Esophagus mucosa (tissue), 1 donor: Measurements from ENCODE around the gene HOPX. TPM values are rescaled to one million over a fixed set of nuclear protein-coding genes. Genes with fewer than 3 reads are reported as not detected.
"Not testable (repeated sequence)": the region's sequence is repeated elsewhere in the genome, so short reads cannot be mapped to it uniquely, and the experiment has no call there.

Experiments used
- ATAC-seq: fragments of 200-7000 bp; cut with Tn5 transposase; one replicate; pipeline ENCODE4 v1.9.1; 2020
- total RNA-seq: library from RNA; stranded (reverse); gene quantifications from one replicate; pipeline ENCODE4 v1.2.4, GENCODE V29; 2023
- donor health status: DM: yes; HTN: yes; CAD: no.

Gene HOPX
- total RNA-seq, 1 donor from 2014 or later, result 249 TPM

DNA sequence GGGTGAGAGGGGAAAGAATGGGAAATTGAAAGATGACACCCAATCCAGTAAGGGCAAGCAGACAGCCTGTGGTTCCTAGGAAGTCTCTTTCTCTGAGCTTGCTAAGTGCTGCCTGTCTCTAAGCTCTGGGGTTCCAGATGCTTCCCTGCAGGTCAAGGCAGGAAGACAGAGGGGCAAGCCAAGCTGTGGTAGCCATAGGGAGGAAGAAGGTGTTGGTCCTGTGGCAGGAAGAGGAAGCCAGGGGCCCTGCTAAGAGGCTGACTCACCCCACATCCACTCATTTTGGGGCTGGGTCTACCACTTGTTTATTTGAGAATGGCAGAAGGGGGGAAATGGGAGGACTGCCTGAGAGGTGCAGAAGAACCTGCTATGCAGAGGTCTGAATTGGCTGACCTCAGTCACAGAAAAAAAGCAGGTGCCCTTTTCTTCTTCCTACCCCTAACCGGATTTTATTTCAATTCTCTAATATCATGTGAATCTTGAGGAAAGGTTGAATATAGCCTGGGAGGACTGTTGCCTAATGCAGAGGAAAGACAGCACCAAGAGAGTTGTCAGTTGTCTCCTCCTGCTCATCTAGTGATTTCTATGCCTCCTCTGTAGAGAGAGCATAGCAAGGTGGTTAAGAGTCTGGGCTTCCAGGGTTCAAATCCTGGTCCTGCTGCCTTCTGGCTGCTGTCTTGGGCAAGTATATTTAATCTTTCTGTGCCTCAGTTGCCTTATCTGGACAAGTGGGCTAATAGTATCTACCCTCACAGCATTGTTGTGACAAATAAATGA, 27.4 kb downstream of the HOPX start:
- peak; percentile 15 for ATAC-seq

DNA sequence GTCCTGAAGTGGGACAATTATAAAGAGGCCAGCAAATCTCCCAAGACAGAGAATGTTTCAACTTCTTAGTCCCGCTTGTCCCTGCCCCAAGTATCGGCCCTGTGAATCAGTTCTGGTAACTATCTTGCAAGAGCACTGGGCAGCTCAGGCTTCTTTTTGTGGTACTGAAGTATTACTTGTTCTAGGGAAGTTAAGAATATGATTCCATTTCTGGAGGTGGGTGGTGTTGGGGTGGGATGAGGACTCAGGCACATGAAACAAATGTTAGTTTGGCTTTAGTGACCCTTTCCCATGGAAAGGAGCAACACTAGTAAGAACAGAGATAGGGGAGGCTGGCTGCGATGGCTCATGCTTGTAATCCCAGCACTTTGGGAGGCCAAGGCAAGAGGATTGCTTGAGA, 28.9 kb downstream of the HOPX start:
- no peak for ATAC-seq

DNA sequence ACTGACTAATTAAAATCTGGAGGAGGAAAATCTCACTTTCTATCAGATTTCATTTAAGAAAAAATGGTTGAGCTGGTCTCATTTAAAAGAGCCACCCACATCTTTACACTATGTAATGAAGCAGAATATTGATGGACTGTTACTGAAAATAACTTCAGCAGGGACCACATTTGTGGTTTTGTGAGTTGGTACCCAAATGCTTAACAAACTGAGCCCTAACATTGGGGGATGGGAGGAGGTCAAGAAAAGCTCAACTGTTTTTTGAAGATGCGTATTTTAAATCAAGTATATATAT, 30.1 kb downstream of the HOPX start:
- no peak for ATAC-seq

DNA sequence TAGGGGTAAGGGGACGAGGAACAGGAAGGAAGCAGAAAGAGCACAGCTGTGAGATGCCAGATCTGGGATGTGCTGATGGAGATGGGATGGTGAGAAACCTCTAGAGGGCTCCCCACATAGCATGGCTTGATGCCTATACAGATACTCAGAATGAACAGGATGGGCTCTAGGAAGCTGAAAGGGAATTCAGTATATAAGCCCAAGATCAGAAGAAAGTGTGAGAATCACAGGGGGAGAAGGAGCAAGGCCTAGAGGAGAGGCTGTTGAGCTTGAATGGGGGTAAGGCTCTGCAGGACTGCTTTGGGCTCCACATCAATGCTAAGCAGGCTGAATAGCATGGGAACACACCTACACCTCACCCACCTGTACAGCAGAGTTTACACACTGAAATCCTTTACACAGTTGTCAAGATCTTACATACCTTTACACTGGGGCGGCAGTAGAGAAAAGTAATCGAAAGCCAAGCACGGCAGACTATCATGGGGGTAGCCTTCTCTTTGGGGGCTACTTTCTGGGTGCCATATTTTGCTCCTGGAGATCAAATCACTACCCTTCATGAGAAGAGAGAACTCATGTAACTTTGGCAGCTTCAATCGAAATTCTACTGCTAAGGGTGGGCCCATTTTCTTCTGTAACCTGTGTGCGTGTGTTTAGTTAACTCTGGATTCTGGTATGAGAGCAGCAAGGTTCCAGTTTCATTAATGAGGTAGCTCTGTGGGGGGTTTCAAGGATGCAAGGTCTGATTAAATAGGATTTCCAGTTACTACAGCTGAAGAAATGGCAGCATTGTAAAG, 30.6 kb downstream of the HOPX start:
- ATAC-seq, result peak; percentile 10

- ATAC-seq, result no peak
These were observed 31.4 kb downstream of the HOPX start for GRCh38 chr4:56649445-56650261.

GRCh38 chr4:56648824-56649151, 32.3 kb downstream of the HOPX start:
- ATAC-seq, result no peak

GRCh38 chr4:56648021-56648823, 32.9 kb downstream of the HOPX start:
- no peak for ATAC-seq

GRCh38 chr4:56646341-56646740, 34.8 kb downstream of the HOPX start:
- ATAC-seq, result no peak

GRCh38 chr4:56643596-56643995, 37.5 kb downstream of the HOPX start:
- ATAC-seq, result no peak

DNA sequence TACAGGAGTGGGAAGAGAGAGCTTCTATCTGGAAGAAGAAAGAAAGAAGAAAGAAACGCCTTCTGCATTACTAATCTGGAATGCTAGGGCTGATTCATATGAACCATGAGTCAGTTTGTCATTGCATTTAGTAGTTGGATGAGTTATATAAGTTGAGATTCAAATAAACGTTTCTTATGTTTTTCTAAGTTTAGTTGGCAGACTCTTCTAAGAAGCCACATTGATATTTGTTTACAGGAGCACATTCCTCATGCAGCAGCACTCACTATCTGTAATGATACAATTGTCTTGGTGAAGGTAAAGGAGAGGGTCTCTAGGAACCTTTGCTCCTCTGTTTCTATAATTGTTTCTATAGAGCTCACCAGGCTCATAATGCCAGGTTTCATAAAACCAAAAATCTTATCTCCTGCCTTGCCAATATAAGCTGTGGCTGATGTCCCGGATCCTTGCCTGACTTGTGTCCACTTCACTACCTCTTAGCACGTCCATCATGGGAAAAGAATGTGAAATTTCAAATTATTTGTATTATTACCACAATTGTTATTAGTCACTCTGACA, 39.5 kb downstream of the HOPX start:
- peak; percentile 61 for ATAC-seq

DNA sequence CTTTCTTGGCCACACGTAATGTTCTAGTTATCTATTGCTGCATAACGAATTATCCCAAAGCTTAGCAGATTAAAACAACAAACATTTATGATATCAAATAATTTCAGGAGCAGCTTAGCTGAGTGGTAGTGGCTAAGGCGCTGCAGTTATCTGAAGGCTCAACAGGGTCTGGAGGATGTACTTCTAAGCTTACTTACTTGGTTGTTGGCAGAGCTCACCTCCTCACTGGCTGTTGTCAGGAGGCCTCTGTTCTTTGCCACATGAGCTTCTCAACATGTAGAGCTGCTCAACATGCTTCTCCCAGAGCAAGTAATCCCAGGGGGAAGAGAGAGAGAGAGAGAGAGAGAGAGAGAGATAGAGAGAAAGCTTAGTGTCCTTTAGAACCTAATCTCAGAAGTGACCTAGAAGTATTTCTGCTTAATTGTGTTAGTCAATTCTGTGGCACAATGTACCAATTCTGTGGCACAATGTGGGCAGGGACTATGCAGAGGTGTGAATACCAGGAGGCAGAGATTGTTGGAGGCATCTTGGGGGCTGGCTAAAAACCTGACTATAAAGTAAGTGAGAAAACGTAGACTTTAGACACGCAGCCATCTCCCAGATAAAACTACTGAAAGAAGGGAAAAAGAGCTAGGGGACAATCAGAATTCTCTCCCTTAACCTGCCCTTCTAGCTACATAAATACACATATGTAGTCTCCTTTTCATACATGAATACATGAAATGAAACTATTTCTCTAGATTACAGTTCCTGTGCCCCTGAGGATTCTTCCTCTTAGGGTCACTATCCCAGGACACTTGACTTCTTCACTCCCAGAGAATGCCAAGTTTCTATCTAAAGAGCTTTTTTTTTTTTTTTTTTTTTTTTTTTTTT, 40.2 kb downstream of the HOPX start:
- ATAC-seq, result no peak

- ATAC-seq, result no peak
These were observed 43.3 kb downstream of the HOPX start for GRCh38 chr4:56637791-56638190.

DNA sequence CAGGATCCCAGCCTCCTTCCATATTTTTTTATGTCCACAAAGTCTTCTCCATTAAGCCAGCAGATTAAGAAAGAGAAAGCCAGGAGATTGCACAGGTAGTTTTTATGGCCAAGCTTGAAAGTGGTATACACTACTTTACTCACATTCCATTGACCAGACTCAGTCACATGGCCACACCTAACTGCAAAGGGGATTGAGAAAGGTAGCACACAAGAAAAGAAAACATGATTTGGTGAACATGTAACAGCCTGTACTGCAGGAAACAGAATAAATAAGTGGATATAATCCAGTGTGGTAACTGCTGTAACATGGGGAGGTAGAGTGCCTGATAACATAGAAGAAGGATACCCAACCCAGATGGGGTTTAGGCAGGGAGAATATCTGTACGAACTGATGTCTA, 43.9 kb downstream of the HOPX start:
- peak; percentile 95 for ATAC-seq

- not testable (repeated sequence) for ATAC-seq
These were observed 46.1 kb downstream of the HOPX start for GRCh38 chr4:56634954-56635353.

GRCh38 chr4:56633486-56633885, 47.6 kb downstream of the HOPX start:
- peak; percentile 37 for ATAC-seq

DNA sequence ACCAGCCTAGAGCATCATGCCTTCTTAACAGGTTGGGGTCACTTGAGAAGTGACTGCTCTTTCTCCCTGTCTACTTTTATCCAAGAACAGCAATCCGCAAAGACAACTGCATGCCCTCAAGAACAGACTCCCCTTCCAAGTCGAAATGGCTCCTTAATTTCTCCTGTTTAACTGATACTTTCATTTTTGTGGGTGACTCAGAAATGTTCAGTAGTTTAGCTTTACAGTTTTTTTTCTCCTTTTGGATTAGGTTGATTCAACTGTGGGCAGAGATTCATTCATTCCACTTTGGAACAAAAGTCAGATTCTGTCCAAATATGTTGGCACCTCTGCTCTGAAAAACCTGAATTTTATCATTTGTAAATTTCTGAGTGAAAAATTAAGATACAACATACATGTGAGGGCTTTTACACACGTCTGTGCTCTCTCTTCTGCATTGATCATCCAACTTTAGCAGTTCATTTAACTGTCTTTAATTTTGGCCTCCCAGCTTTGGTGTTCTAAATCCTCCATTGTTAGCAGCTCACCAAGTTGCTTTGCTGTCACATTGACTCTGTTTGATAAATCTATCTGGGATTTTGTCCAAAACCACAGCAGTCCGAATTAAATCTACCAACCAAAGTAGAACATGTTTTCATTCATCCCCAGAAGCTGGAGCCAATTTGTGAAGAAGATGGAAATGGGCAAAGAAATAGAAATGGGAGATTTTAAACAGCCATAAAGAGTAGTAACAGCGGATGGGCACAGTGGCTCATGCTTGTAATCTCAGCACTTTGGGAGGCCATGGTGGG, 50.0 kb downstream of the HOPX start:
- ATAC-seq, result no peak

GRCh38 chr4:56628592-56628991, 52.5 kb downstream of the HOPX start:
- peak; percentile 69 for ATAC-seq

DNA sequence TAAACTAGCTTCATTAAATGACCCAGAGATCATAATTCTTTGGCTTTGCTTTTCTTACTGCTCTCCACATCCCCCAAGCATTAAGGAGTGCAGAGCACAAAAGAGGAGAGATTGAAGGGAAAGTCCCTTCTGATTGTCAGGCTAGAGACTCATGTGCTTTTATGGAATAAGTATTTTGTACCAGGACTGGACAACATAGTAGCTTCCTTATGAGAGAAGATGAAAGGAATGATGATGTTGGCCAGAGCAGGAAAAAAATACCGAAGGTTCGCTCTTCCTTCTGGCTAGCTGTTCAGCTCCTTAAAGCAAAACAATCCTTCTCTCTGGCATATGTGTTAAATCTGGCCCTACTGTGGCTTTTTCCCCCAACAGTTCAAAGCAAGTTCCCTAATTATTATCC, 53.1 kb downstream of the HOPX start:
- peak; percentile 53 for ATAC-seq

- peak; percentile 65 for ATAC-seq
These were observed 53.7 kb downstream of the HOPX start for GRCh38 chr4:56627375-56627774.

DNA sequence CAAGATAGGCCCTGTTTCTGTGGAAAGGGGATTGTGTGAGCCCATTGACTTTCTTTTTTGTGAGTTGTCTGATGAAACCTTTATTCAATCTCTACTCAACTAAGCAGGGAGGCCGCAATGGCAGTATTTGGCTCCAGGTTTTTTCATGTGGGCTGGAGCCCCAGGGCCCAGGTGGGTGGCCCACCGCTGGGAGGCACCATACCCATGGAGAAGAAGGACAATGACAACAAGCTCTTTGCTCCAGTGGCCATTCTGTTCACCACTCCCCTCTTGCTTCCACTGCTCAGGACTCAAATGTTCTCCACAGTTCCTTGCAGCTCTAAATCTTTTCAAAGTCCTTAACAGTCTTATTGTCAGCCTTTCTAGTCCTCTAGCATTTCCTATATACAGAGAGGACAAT, 54.1 kb downstream of the HOPX start:
- ATAC-seq, result no peak
